T-helper 2 cell (primary cell): Measurements from ENCODE around the gene TMEM245.
"Not testable (repeated sequence)": the region's sequence is repeated elsewhere in the genome, so short reads cannot be mapped to it uniquely, and the experiment has no call there.

Source experiments
- DNase-seq, 5 experiments: peaks; one replicate each; pipeline versions ENCODE4 v3.0.0 to v3.0.0-alpha.2; 2012 to 2022

The TMEM245 gene

GRCh38 chr9:109062543-109062942, 57.2 kb downstream of the TMEM245 start:
- no peak for DNase-seq

GRCh38 chr9:109060191-109060590, 59.6 kb downstream of the TMEM245 start:
- DNase-seq: no peak

GRCh38 chr9:109053121-109053520, 66.6 kb downstream of the TMEM245 start:
- not testable (repeated sequence) for DNase-seq

GRCh38 chr9:109052416-109052815, 67.3 kb downstream of the TMEM245 start:
- DNase-seq: no peak

GRCh38 chr9:109051733-109052132, 68.0 kb downstream of the TMEM245 start:
- DNase-seq: no peak

- DNase-seq: no peak
Observed at GRCh38 chr9:109050444-109050843, 69.3 kb downstream of the TMEM245 start.

- no peak for DNase-seq
Observed at GRCh38 chr9:109048822-109049221, 70.9 kb downstream of the TMEM245 start.

- no peak for DNase-seq
Observed at GRCh38 chr9:109047259-109047658, 72.5 kb downstream of the TMEM245 start.

GRCh38 chr9:109046346-109046745, 73.4 kb downstream of the TMEM245 start:
- peak in 1 of 5 experiments; percentile 80 for DNase-seq

- DNase-seq: no peak
Observed at GRCh38 chr9:109043578-109043977, 76.2 kb downstream of the TMEM245 start.

GRCh38 chr9:109040571-109040970, 79.2 kb downstream of the TMEM245 start:
- no peak for DNase-seq

GRCh38 chr9:109039539-109039938, 80.2 kb downstream of the TMEM245 start:
- no peak for DNase-seq

- no peak for DNase-seq
Observed at GRCh38 chr9:109037946-109038715, 81.6 kb downstream of the TMEM245 start.

GRCh38 chr9:109036744-109037680, 82.7 kb downstream of the TMEM245 start:
- DNase-seq: no peak

- DNase-seq: no peak
Observed at GRCh38 chr9:109035684-109036423, 83.9 kb downstream of the TMEM245 start.

GRCh38 chr9:109033941-109034700, 85.6 kb downstream of the TMEM245 start:
- DNase-seq: no peak

- no peak for DNase-seq
Observed at GRCh38 chr9:109031241-109031640, 88.5 kb downstream of the TMEM245 start.

GRCh38 chr9:109030426-109030825, 89.3 kb downstream of the TMEM245 start:
- DNase-seq: no peak

- DNase-seq: no peak
Observed at GRCh38 chr9:109028457-109028856, 91.3 kb downstream of the TMEM245 start.

- no peak for DNase-seq
Observed at GRCh38 chr9:109027176-109027575, 92.6 kb downstream of the TMEM245 start.

- DNase-seq: no peak
Observed at GRCh38 chr9:109026306-109026705, 93.4 kb downstream of the TMEM245 start.

- no peak for DNase-seq
Observed at GRCh38 chr9:109022873-109023272, 96.9 kb downstream of the TMEM245 start.
